H1 (cell line): ENCODE results near the gene ENAH. TPM values are rescaled to one million over a fixed set of nuclear protein-coding genes. Genes with fewer than 3 reads are reported as not detected.

Experiments
- CTCF ChIA-PET: fragments of 300-600 bp; sonication (Branson Sonifier 250); formaldehyde crosslinking; loops from one replicate; lab custom pipeline; 2021; ENCODE audit not compliant: partially characterized antibody; lab: Charles Lee
- POLR2A ChIA-PET: fragments of 300-600 bp; sonication (Branson Sonifier 250); formaldehyde crosslinking; loops from one replicate; lab custom pipeline; 2021; ENCODE audit warnings: inconsistent platforms; ENCODE audit not compliant: partially characterized antibody; lab: Charles Lee
- DNase-seq, 2 experiments: peaks; one replicate each; pipeline versions ENCODE4 v3.0.0 to v3.0.0-alpha.2; 2010 to 2022; ENCODE audit warnings: low spot score in 2 of 2, low read depth in 1 of 2, mixed read lengths in 1 of 2
- FAIRE-seq: peaks from 2 replicates; lab custom pipeline; 2011; peaks lifted over from hg19 to GRCh38; lab: Jason Lieb, UNC
- H2AFZ ChIP-seq: 2 replicates; pipeline ENCODE4 v1.8.1; 2012; ENCODE audit warnings: low read length, inconsistent platforms
- H2AK5ac ChIP-seq: 2 replicates; pipeline ENCODE4 v1.6.1; 2013; ENCODE audit warnings: low read depth, low read length
- H2BK120ac ChIP-seq: replicated peaks from 2 replicates; pipeline ENCODE3; 2013; ENCODE audit warnings: low read depth, low read length, inconsistent platforms
- H2BK12ac ChIP-seq: 2 replicates; pipeline ENCODE4 v1.6.1; 2013; ENCODE audit warnings: low read depth, low read length
- H2BK15ac ChIP-seq: 2 replicates; pipeline ENCODE4 v1.6.1; 2013; ENCODE audit warnings: low read length
- H2BK20ac ChIP-seq: 2 replicates; pipeline ENCODE4 v1.6.1; 2013; ENCODE audit warnings: low read length
- H2BK5ac ChIP-seq: 2 replicates; pipeline ENCODE4 v1.6.1; 2013; ENCODE audit warnings: low read depth, low read length
- H3K14ac ChIP-seq: 2 replicates; pipeline ENCODE4 v1.6.1; 2013; ENCODE audit warnings: inconsistent platforms; ENCODE audit not compliant: insufficient read length
- H3K18ac ChIP-seq: 2 replicates; pipeline ENCODE4 v1.6.1; 2013; ENCODE audit warnings: low read length; ENCODE audit errors: extremely low read depth
- H3K23ac ChIP-seq: 2 replicates; pipeline ENCODE4 v1.6.1; 2013; ENCODE audit warnings: inconsistent platforms; ENCODE audit not compliant: insufficient read length
- H3K23me2 ChIP-seq: 2 replicates; pipeline ENCODE4 v1.6.1; 2013; ENCODE audit warnings: low read depth, low read length
- H3K27ac ChIP-seq: 2 replicates; pipeline ENCODE4 v1.6.1; 2011; ENCODE audit warnings: low read depth, low read length, inconsistent platforms
- H3K27me3 ChIP-seq, 4 experiments: replicated peaks in 1 of 4; 1 replicate in 1 of 4; 2 replicates in 3 of 4; pipeline versions ENCODE4 v1.6.1 to v1.8.1; 2011 to 2013; ENCODE audit warnings: low read length in 3 of 4, mild to moderate bottlenecking in 3 of 4, inconsistent platforms in 2 of 4, mixed read lengths in 2 of 4, moderate library complexity in 1 of 4; ENCODE audit not compliant: control insufficient read depth in 3 of 4, insufficient read depth in 3 of 4; ENCODE audit errors: extremely low read depth in 1 of 4
- H3K36me3 ChIP-seq, 4 experiments: 2 replicates each; pipeline versions ENCODE4 v1.6.1 to v1.8.1; 2011 to 2013; ENCODE audit warnings: mild to moderate bottlenecking in 4 of 4, low read length in 3 of 4, moderate library complexity in 2 of 4, control low read depth in 1 of 4, inconsistent platforms in 1 of 4; ENCODE audit not compliant: insufficient read depth in 4 of 4, control insufficient read depth in 2 of 4
- H3K4ac ChIP-seq: replicated peaks from 2 replicates; pipeline ENCODE3; 2013; ENCODE audit warnings: low read length, low read depth, mixed read lengths, inconsistent platforms; ENCODE audit not compliant: insufficient read length
- H3K4me1 ChIP-seq, 4 experiments: replicated peaks in 1 of 4; 1 replicate in 1 of 4; 2 replicates in 3 of 4; pipeline versions ENCODE4 v1.6.1 to v1.8.1; 2011 to 2013; ENCODE audit warnings: low read length in 3 of 4, inconsistent platforms in 2 of 4, mixed read lengths in 1 of 4; ENCODE audit not compliant: insufficient read depth in 4 of 4, control insufficient read depth in 3 of 4
- H3K4me2 ChIP-seq, 2 experiments: 2 replicates each; pipeline versions ENCODE4 v1.6.1 to v1.8.1; 2011 to 2013; ENCODE audit warnings: low read depth in 2 of 2, low read length in 2 of 2, control low read depth in 1 of 2, inconsistent platforms in 1 of 2, mild to moderate bottlenecking in 1 of 2; ENCODE audit not compliant: insufficient read depth in 1 of 2
- H3K4me3 ChIP-seq, 4 experiments: fragments of 200-600, 300-600 bp in 1 of 4; sonication (generic), shearing (Covaris generic), sonication (Bioruptor Twin) in 1 of 4; 2 replicates each; pipeline versions ENCODE4 v1.5.1 to v1.8.1; 2011 to 2016; ENCODE audit warnings: low read length in 4 of 4, low read depth in 3 of 4, control low read depth in 2 of 4, inconsistent platforms in 2 of 4, mild to moderate bottlenecking in 2 of 4, mixed read lengths in 1 of 4, moderate library complexity in 1 of 4; ENCODE audit not compliant: insufficient read depth in 2 of 4; ENCODE audit errors: extremely low read depth in 1 of 4
- H3K56ac ChIP-seq: replicated peaks from 2 replicates; pipeline ENCODE3; 2013; ENCODE audit warnings: low read depth, mild to moderate bottlenecking, mixed read lengths, low read length, inconsistent platforms; ENCODE audit not compliant: insufficient read length
- H3K79me1 ChIP-seq: 2 replicates; pipeline ENCODE4 v1.6.1; 2013; ENCODE audit warnings: low read depth, low read length, control low read depth
- H3K79me2 ChIP-seq, 2 experiments: 2 replicates each; pipeline versions ENCODE4 v1.6.1 to v1.8.1; 2012 to 2013; ENCODE audit warnings: low read length in 2 of 2, mild to moderate bottlenecking in 2 of 2, inconsistent platforms in 1 of 2; ENCODE audit not compliant: insufficient read depth in 2 of 2, control insufficient read depth in 1 of 2
- H3K9ac ChIP-seq, 4 experiments: replicated peaks in 1 of 4; 1 replicate in 1 of 4; 2 replicates in 3 of 4; pipeline versions ENCODE4 v1.6.1 to v1.8.1; 2011 to 2013; ENCODE audit warnings: low read depth in 3 of 4, low read length in 3 of 4, control low read depth in 2 of 4, mild to moderate bottlenecking in 2 of 4, moderate library complexity in 2 of 4, inconsistent platforms in 1 of 4; ENCODE audit errors: extremely low read depth in 1 of 4
- H3K9me3 ChIP-seq, 2 experiments: 2 replicates each; pipeline versions ENCODE4 v1.6.1 to v1.8.1; 2012 to 2013; ENCODE audit warnings: mild to moderate bottlenecking in 2 of 2, moderate library complexity in 2 of 2, control low read depth in 1 of 2, inconsistent platforms in 1 of 2, low read depth in 1 of 2, low read length in 1 of 2, mixed read lengths in 1 of 2; ENCODE audit not compliant: insufficient read depth in 2 of 2
- H4K20me1 ChIP-seq, 2 experiments: replicated peaks in 1 of 2; 2 replicates each; pipeline versions ENCODE3 to v1.8.1; 2011 to 2013; ENCODE audit warnings: inconsistent platforms in 2 of 2, low read length in 2 of 2, mild to moderate bottlenecking in 1 of 2; ENCODE audit not compliant: insufficient read depth in 2 of 2, control insufficient read depth in 1 of 2
- H4K5ac ChIP-seq: 2 replicates; pipeline ENCODE4 v1.6.1; 2013; ENCODE audit warnings: low read length, low read depth, mixed read lengths, inconsistent platforms; ENCODE audit not compliant: insufficient read length
- H4K8ac ChIP-seq: 2 replicates; pipeline ENCODE4 v1.8.0; 2013; ENCODE audit warnings: mild to moderate bottlenecking, moderate library complexity, low read length, inconsistent platforms; ENCODE audit not compliant: insufficient read depth; ENCODE audit errors: extremely low read depth
- H4K91ac ChIP-seq: replicated peaks from 2 replicates; pipeline ENCODE3; 2013; ENCODE audit warnings: low read length, mixed read lengths, inconsistent platforms; ENCODE audit not compliant: insufficient read length
- CTCF ChIP-seq, 3 experiments: IDR thresholded peaks; 1 replicate in 2 of 3; 2 replicates in 1 of 3; pipeline versions ENCODE4 v1.5.1 to v1.6.1; 2011; ENCODE audit warnings: low read length in 3 of 3, mild to moderate bottlenecking in 3 of 3, inconsistent platforms in 2 of 3, low read depth in 1 of 3, moderate library complexity in 1 of 3; ENCODE audit not compliant: insufficient read depth in 1 of 3; ENCODE audit errors: control extremely low read depth in 1 of 3
- EZH2 ChIP-seq: fragments of 200-600 bp; sonication (generic); IDR thresholded peaks from 2 replicates; pipeline ENCODE4 v1.7.1; 2012; ENCODE audit warnings: low read depth, mild to moderate bottlenecking, moderate library complexity, low read length, inconsistent platforms; ENCODE audit not compliant: severe bottlenecking
- RAD21 ChIP-seq, 2 experiments: IDR thresholded peaks in 1 of 2; conservative IDR thresholded peaks in 1 of 2; 2 replicates each; pipeline ENCODE4 v1.6.1; 2011; ENCODE audit warnings: low read depth in 2 of 2, low read length in 2 of 2, improper control_type of control experiment in 1 of 2, inconsistent platforms in 1 of 2, mild to moderate bottlenecking in 1 of 2, moderate library complexity in 1 of 2
- WGBS, 2 experiments: shearing (Covaris generic) in 1 of 2; methylation state at CpG; one replicate each; pipeline versions ENCODE4 v1.1.6 to v1.1.7; 2013 to 2015; ENCODE audit warnings: low lambda C conversion rate in 2 of 2, mixed read lengths in 2 of 2, inconsistent platforms in 1 of 2, low coverage in 1 of 2, missing lambda C conversion rate in 1 of 2; ENCODE audit not compliant: insufficient replicate concordance in 2 of 2, insufficient coverage in 1 of 2, insufficient read length in 1 of 2; ENCODE audit errors: extremely low coverage in 1 of 2, missing lambda C conversion rate in 1 of 2; 5-methylcytosine and 5-hydroxymethylcytosine counted together
- polyA plus RNA-seq, 7 experiments: library from polyadenylated mRNA; depleted of rRNA in 3 of 7; stranded (reverse) in 5 of 7; unstranded in 2 of 7; fragments of >200 nt in 5 of 7; fragments of 200-250 nt in 2 of 7; gene quantifications; 1 replicate in 5 of 7; 2 replicates in 1 of 7; 4 replicates in 1 of 7; pipeline versions ENCODE4 v1.2.1 to v1.2.3, GENCODE V29; 2011 to 2013; ENCODE audit warnings: missing spikeins in 2 of 7, mixed read lengths in 2 of 7
- total RNA-seq: library from RNA; stranded (reverse); fragmentation: NEBNext Ultra II Directional; extraction: Animal tissue kit (Norgen Biotek cat#: 25700); gene quantifications from 2 replicates; pipeline ENCODE4 v1.2.1, GENCODE V29; 2021

Gene ENAH
- total and polyA plus RNA-seq, 2 of the 8 experiments (the other 6 are each of a cell fraction or from before 2014, with no cell fraction given) = 39.1 to 335 TPM

DNA sequence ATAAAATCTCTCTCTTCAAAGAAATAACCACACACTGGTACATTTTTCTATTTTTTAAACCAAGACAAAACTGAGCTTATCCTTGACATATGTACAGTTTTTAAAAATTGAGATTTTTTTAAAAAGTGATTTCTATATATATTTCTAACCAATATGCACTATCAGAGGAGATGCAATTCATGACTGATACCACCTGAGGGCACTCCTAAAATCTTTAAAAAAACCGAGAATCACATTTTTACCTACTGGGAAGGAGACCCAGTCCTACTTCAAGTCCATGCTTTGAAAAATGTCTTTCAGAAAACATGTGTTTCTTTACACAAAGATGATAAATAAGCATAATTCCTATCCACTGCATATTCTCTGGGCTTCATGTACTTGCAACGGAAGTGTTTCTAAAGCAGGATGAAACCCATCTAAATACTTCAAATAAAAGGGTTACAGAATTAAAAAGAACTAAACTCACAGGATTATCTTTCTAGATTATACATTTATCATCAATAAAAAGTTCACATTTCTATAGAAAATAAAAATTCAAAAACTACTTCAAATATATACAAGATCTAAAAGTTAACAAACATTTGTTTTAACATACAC lies 98.6 kb downstream of the ENAH start:
- Histone ChIP-seq H3K4me2 (no peak overlapping the region), H2BK5ac (no peak overlapping the region)
- TF ChIP-seq RAD21 (IDR thresholded peaks at IDR 0.05 in 1 of 2, conservative IDR thresholded peaks at IDR 0.05 in 1 of 2; ENCODE audit: low read depth in 2 of 2, low read length in 2 of 2) (peak in 1 of 2 experiments; percentile 45; a peak in 3 of 4 replicates), CTCF (IDR thresholded peaks at IDR 0.05; ENCODE audit: control extremely low read depth in 1 of 3, insufficient read depth in 1 of 3, low read depth in 1 of 3, low read length in 3 of 3) (peak in 1 of 3 experiments; percentile 22; a peak in 2 of 4 replicates), EZH2 (no peak)
- TF ChIP-seq, all 59 proteins: peak for 2
- Histone ChIP-seq H3K27me3 (no peaks in the 10 kb centered on the region), H2BK15ac (no peak overlapping the region), H2AFZ (no peak overlapping the region), H3K4ac (no peak overlapping the region), H3K56ac (no peak overlapping the region), H4K91ac (no peak overlapping the region), H3K23me2 (peaks cover 3% of the 10 kb centered on the region; the same call in 1 of the 2 replicates), H4K20me1 (peaks cover 0 to 3% of the 10 kb centered on the region in 2 experiments), H3K14ac (no peak overlapping the region), H2BK120ac (no peak overlapping the region), H4K5ac (no peak overlapping the region), H2BK20ac (no peak overlapping the region), H3K36me3 (peaks cover 0 to 36% (median 8%) of the 10 kb centered on the region in 4 experiments; a peak in 3 of 8 replicates), H3K18ac (no peak overlapping the region), H3K4me3 (no peak overlapping the region), H3K79me2 (peaks cover 4 to 78% of the 10 kb centered on the region in 2 experiments; a peak in 3 of 4 replicates), H3K9ac (no peak overlapping the region), H3K23ac (no peak overlapping the region), H2AK5ac (no peak overlapping the region), H3K27ac (no peak overlapping the region), H2BK12ac (no peak overlapping the region), H4K8ac (no peak overlapping the region), H3K4me1 (no peaks in the 10 kb centered on the region), H3K79me1 (peaks cover 4% of the 10 kb centered on the region; the same call in 1 of the 2 replicates), H3K9me3 (peaks cover 0 to 4% of the 10 kb centered on the region in 2 experiments; a peak in 1 of 4 replicates)
- CTCF ChIA-PET = interaction anchor here (0.6 to 2.1 kb wide), 14 partner anchors 9 to 222 kb away, joined by 3 to 8 read pairs (median 4); no protein-coding TSS in a partner anchor
- POLR2A ChIA-PET = interaction anchor here (1.7 kb wide), 1 partner anchor 99 kb away, joined by 4 read pairs; the partner anchor contains the start of gene ENAH
- 69% methylated on average over 2 of the region's 2 CpGs; no CpG with 5 or more reads in 1 of the 2 experiments for WGBS, 2 experiments
- DNase-seq (no peak), FAIRE-seq (no peak)
